ENCODE results near the gene ABHD6. TPM values are rescaled to one million over a fixed set of nuclear protein-coding genes. Genes with fewer than 3 reads are reported as not detected.
"Not testable (repeated sequence)": the region's sequence is repeated elsewhere in the genome, so short reads cannot be mapped to it uniquely, and the experiment has no call there.

ABHD6 gene
- total RNA-seq, 1 experiment from 2014 or later = 12.7 TPM

DNA sequence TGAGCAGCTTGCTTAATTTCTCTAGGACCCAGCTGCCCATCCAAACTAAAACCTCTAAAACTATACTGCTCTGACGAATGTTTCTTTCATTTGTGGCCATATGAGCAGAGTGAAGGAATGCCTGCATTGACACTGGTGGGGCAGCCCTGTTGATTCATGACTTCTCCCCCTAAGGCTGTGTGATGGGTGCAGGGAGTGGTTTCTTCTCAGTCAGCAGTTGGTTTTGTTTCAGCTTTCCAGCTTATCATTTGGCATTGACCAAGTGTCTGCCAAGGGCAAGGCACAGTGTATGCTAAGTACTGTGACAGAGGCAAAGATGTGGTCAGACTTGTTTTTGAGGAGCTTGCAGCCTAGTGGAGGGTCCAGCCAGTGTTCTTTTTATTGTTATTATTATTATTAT lies 4.7 kb downstream of the ABHD6 start:
- DNase-seq (ENCODE audit: low read depth, low spot score) (no peak), ATAC-seq (no peak)
- Histone ChIP-seq H3K27ac (ENCODE audit: low read depth, low read length) (no peak overlapping the region), H2AFZ (ENCODE audit: low read depth, low read length, poor library complexity, severe bottlenecking) (no peak overlapping the region), H3K4me2 (ENCODE audit: low read length) (no peak overlapping the region), H3K9ac (ENCODE audit: low read length) (no peak overlapping the region), H3K9me3 (ENCODE audit: control insufficient read depth in 1 of 2, insufficient read depth in 1 of 2, low read depth in 1 of 2, low read length in 2 of 2) (no peaks in the 10 kb centered on the region), H4K20me1 (ENCODE audit: insufficient read depth) (no peaks in the 10 kb centered on the region), H3K4me3 (replicated peaks in 1 of 2; ENCODE audit: low read depth in 1 of 2, low read length in 2 of 2) (no peak overlapping the region), H3K4me1 (ENCODE audit: control insufficient read depth in 1 of 2, insufficient read depth in 2 of 2, low read length in 2 of 2) (peaks cover 4 to 13% of the 10 kb centered on the region in 2 experiments; a peak in 3 of 4 replicates), H3K27me3 (ENCODE audit: insufficient read depth, low read length) (no peaks in the 10 kb centered on the region), H3K9me2 (ENCODE audit: insufficient read depth) (no peaks in the 10 kb centered on the region), H3K79me2 (ENCODE audit: insufficient read depth, low read length) (peaks cover 12% of the 10 kb centered on the region; the same call in 1 of the 2 replicates), H3K36me3 (ENCODE audit: control insufficient read depth in 1 of 2, insufficient read depth in 2 of 2, low read length in 2 of 2) (no peaks in the 10 kb centered on the region)
- ChIA-PET POLR2A (no interaction called here), RAD21 (ENCODE audit: low non-redundant PET in 1 of 2, low total read pairs in 2 of 2, uncharacterized antibody in 2 of 2, unreplicated experiment in 2 of 2) (no interaction called here), CTCF (no interaction called here)
- intact Hi-C loops (cut with micrococcal nuclease) = no loop called here
- BruUV-seq (replicated peaks) = no TSS peak
- TF ChIP-seq ZFX (IDR thresholded peaks at IDR 0.05) = no peak

DNA sequence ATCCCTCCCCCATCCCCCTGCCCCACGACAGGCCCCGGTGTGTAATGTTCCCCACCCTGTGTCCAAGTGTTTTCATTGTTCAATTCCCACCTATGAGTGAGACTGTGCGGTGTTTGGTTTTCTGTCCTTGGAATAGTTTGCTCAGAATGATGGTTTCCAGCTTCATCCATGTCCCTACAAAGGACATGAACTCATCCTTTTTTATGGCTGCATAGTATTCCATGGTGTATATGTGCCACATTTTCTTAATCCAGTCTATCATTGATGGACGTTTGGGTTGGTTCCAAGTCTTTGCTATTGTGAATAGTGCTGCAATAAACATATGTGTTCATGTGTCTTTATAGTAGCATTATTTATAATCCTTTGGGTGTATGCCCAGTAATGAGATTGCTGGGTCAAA lies 5.3 kb downstream of the ABHD6 start:
- H3K9ac ChIP-seq (ENCODE audit: low read length); H3K9me3 ChIP-seq (ENCODE audit: control insufficient read depth in 1 of 2, insufficient read depth in 1 of 2, low read depth in 1 of 2, low read length in 2 of 2); BruUV-seq (replicated peaks); CTCF ChIA-PET; RAD21 ChIA-PET (ENCODE audit: low non-redundant PET in 1 of 2, low total read pairs in 2 of 2, uncharacterized antibody in 2 of 2, unreplicated experiment in 2 of 2); intact Hi-C loops (cut with micrococcal nuclease); H3K27me3 ChIP-seq (ENCODE audit: insufficient read depth, low read length); H3K36me3 ChIP-seq (ENCODE audit: control insufficient read depth in 1 of 2, insufficient read depth in 2 of 2, low read length in 2 of 2); POLR2A ChIA-PET; H3K4me3 ChIP-seq (replicated peaks in 1 of 2; ENCODE audit: low read depth in 1 of 2, low read length in 2 of 2); ATAC-seq; H4K20me1 ChIP-seq (ENCODE audit: insufficient read depth); DNase-seq (ENCODE audit: low read depth, low spot score); H2AFZ ChIP-seq (ENCODE audit: low read depth, low read length, poor library complexity, severe bottlenecking); H3K4me2 ChIP-seq (ENCODE audit: low read length); H3K9me2 ChIP-seq (ENCODE audit: insufficient read depth); H3K27ac ChIP-seq (ENCODE audit: low read depth, low read length): not testable (repeated sequence)
- H3K4me1 ChIP-seq (ENCODE audit: control insufficient read depth in 1 of 2, insufficient read depth in 2 of 2, low read length in 2 of 2) = peaks cover 4 to 13% of the 10 kb centered on the region in 2 experiments; a peak in 3 of 4 replicates
- H3K79me2 ChIP-seq (ENCODE audit: insufficient read depth, low read length) = peaks cover 12% of the 10 kb centered on the region; the same call in 1 of the 2 replicates

DNA sequence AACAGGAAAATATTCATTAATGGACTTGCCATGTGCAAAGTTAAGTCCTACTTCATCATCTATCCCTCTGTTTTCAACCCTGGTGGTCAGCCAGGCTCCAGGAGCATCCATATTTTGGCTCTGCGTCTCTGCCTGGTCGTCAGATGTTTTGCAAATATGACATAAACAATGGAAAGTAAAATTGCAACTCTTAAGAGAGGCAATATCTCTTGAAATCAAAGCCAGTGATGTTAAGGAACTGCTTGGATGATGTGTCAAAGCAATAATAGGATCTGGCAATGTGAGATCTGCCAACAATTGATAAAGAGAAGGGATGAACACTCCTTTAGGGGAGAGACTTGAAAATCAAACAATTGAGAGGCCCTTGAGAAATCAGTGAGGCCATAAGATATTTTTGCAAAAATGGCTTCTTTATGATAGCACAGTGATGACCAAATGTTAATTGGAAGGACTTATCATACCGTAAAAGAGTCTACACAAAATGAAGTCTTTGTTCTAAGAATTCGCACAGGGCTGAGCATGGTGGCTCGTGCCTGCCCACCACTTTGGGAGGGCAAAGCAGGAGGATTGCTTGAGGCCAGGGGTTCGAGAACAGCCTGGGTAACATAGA lies 6.5 kb downstream of the ABHD6 start:
- H3K9ac ChIP-seq (ENCODE audit: low read length) = no peak overlapping the region
- no peak for DNase-seq (ENCODE audit: low read depth, low spot score)
- H3K4me2 ChIP-seq (ENCODE audit: low read length) = no peak overlapping the region
- BruUV-seq (replicated peaks) = no TSS peak
- no peaks in the 10 kb centered on the region for H3K27me3 ChIP-seq (ENCODE audit: insufficient read depth, low read length)
- H3K36me3 ChIP-seq (ENCODE audit: control insufficient read depth in 1 of 2, insufficient read depth in 2 of 2, low read length in 2 of 2) = no peaks in the 10 kb centered on the region
- peaks cover 3% of the 10 kb centered on the region; the same call in 1 of the 2 replicates for H3K79me2 ChIP-seq (ENCODE audit: insufficient read depth, low read length)
- H3K9me2 ChIP-seq (ENCODE audit: insufficient read depth) = no peaks in the 10 kb centered on the region
- H3K4me3 ChIP-seq (replicated peaks in 1 of 2; ENCODE audit: low read depth in 1 of 2, low read length in 2 of 2) = no peak overlapping the region
- H3K9me3 ChIP-seq (ENCODE audit: control insufficient read depth in 1 of 2, insufficient read depth in 1 of 2, low read depth in 1 of 2, low read length in 2 of 2) = no peaks in the 10 kb centered on the region
- CTCF ChIA-PET = no interaction called here
- no peak for ATAC-seq
- H3K4me1 ChIP-seq (ENCODE audit: control insufficient read depth in 1 of 2, insufficient read depth in 2 of 2, low read length in 2 of 2) = peaks cover 0 to 5% of the 10 kb centered on the region in 2 experiments; a peak in 2 of 4 replicates
- intact Hi-C loops (cut with micrococcal nuclease) = no loop called here
- RAD21 ChIA-PET (ENCODE audit: low non-redundant PET in 1 of 2, low total read pairs in 2 of 2, uncharacterized antibody in 2 of 2, unreplicated experiment in 2 of 2) = no interaction called here
- POLR2A ChIA-PET = no interaction called here
- H4K20me1 ChIP-seq (ENCODE audit: insufficient read depth) = no peaks in the 10 kb centered on the region
- no peak overlapping the region for H3K27ac ChIP-seq (ENCODE audit: low read depth, low read length)
- H2AFZ ChIP-seq (ENCODE audit: low read depth, low read length, poor library complexity, severe bottlenecking) = no peak overlapping the region
- no peak for TF ChIP-seq FOSL1 (IDR thresholded peaks at IDR 0.05; ENCODE audit: low read depth)
- no peak for TF ChIP-seq CBX3 (IDR thresholded peaks at IDR 0.05; ENCODE audit: low read depth)
- no peak for TF ChIP-seq ATF3 (IDR thresholded peaks at IDR 0.05)
- TF ChIP-seq ZBTB33 (IDR thresholded peaks at IDR 0.05; ENCODE audit: extremely low read depth, insufficient replicate concordance, low read length) = no peak
- TF ChIP-seq, protein P1, sequence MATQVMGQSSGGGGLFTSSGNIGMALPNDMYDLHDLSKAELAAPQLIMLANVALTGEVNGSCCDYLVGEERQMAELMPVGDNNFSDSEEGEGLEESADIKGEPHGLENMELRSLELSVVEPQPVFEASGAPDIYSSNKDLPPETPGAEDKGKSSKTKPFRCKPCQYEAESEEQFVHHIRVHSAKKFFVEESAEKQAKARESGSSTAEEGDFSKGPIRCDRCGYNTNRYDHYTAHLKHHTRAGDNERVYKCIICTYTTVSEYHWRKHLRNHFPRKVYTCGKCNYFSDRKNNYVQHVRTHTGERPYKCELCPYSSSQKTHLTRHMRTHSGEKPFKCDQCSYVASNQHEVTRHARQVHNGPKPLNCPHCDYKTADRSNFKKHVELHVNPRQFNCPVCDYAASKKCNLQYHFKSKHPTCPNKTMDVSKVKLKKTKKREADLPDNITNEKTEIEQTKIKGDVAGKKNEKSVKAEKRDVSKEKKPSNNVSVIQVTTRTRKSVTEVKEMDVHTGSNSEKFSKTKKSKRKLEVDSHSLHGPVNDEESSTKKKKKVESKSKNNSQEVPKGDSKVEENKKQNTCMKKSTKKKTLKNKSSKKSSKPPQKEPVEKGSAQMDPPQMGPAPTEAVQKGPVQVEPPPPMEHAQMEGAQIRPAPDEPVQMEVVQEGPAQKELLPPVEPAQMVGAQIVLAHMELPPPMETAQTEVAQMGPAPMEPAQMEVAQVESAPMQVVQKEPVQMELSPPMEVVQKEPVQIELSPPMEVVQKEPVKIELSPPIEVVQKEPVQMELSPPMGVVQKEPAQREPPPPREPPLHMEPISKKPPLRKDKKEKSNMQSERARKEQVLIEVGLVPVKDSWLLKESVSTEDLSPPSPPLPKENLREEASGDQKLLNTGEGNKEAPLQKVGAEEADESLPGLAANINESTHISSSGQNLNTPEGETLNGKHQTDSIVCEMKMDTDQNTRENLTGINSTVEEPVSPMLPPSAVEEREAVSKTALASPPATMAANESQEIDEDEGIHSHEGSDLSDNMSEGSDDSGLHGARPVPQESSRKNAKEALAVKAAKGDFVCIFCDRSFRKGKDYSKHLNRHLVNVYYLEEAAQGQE (IDR thresholded peaks at IDR 0.05; ENCODE audit: low read depth) = no peak
- no peak for TF ChIP-seq ZFX (IDR thresholded peaks at IDR 0.05)
